RWPE1 (cell line): ENCODE data around the gene SHB.

ENCODE experiments used
- CTCF ChIA-PET: fragments of 350-600 bp; sonication (Branson Sonifier 250); formaldehyde crosslinking; extraction: SDS; loops from one replicate; lab custom pipeline; 2021; lab: Yijun Ruan, JAX
- POLR2A ChIA-PET: fragments of 400-600 bp; formaldehyde crosslinking; extraction: SDS; loops from one replicate; lab custom pipeline; 2020; ENCODE audit warnings: antibody characterized with exemption; ENCODE audit not compliant: low non-redundant PET; lab: Yijun Ruan, JAX
- DNase-seq: peaks from one replicate; pipeline ENCODE4 v3.0.0; 2012; ENCODE audit warnings: low spot score
- H3K27ac ChIP-seq: fragments of 450-650 bp; 2 replicates; pipeline ENCODE4 v1.5.1; 2017
- TF ChIP-seq, protein P1 (sequence below): fragments of 450-650 bp; conservative IDR thresholded peaks from 2 replicates; pipeline ENCODE4 v1.5.1; 2017; ENCODE audit warnings: low read depth, mild to moderate bottlenecking

Gene SHB

GRCh38 chr9:37870081-37870798 lies 198.8 kb downstream of the SHB start:
- POLR2A ChIA-PET = no interaction called here
- TF ChIP-seq, protein P1, sequence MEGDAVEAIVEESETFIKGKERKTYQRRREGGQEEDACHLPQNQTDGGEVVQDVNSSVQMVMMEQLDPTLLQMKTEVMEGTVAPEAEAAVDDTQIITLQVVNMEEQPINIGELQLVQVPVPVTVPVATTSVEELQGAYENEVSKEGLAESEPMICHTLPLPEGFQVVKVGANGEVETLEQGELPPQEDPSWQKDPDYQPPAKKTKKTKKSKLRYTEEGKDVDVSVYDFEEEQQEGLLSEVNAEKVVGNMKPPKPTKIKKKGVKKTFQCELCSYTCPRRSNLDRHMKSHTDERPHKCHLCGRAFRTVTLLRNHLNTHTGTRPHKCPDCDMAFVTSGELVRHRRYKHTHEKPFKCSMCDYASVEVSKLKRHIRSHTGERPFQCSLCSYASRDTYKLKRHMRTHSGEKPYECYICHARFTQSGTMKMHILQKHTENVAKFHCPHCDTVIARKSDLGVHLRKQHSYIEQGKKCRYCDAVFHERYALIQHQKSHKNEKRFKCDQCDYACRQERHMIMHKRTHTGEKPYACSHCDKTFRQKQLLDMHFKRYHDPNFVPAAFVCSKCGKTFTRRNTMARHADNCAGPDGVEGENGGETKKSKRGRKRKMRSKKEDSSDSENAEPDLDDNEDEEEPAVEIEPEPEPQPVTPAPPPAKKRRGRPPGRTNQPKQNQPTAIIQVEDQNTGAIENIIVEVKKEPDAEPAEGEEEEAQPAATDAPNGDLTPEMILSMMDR = no peak
- CTCF ChIA-PET = no interaction called here
- no peak for DNase-seq
- no peak overlapping the region for H3K27ac ChIP-seq
